Fibroblast of mammary gland (primary cell): ENCODE data around the gene PMP22.

ENCODE experiments used
- DNase-seq: peaks from one replicate; pipeline ENCODE4 v3.0.0-alpha.2; 2010; ENCODE audit warnings: low read depth
- H3K4me3 ChIP-seq: 2 replicates; pipeline ENCODE4 v1.5.1; 2011; ENCODE audit warnings: low read depth, mild to moderate bottlenecking, low read length, moderate library complexity; ENCODE audit not compliant: control insufficient read depth
- TF ChIP-seq, protein P1 (sequence below): conservative IDR thresholded peaks from 2 replicates; pipeline ENCODE4 v1.5.1; 2011; ENCODE audit warnings: low read depth, low read length, inconsistent platforms; ENCODE audit not compliant: control insufficient read depth, insufficient read depth

PMP22 gene

DNA sequence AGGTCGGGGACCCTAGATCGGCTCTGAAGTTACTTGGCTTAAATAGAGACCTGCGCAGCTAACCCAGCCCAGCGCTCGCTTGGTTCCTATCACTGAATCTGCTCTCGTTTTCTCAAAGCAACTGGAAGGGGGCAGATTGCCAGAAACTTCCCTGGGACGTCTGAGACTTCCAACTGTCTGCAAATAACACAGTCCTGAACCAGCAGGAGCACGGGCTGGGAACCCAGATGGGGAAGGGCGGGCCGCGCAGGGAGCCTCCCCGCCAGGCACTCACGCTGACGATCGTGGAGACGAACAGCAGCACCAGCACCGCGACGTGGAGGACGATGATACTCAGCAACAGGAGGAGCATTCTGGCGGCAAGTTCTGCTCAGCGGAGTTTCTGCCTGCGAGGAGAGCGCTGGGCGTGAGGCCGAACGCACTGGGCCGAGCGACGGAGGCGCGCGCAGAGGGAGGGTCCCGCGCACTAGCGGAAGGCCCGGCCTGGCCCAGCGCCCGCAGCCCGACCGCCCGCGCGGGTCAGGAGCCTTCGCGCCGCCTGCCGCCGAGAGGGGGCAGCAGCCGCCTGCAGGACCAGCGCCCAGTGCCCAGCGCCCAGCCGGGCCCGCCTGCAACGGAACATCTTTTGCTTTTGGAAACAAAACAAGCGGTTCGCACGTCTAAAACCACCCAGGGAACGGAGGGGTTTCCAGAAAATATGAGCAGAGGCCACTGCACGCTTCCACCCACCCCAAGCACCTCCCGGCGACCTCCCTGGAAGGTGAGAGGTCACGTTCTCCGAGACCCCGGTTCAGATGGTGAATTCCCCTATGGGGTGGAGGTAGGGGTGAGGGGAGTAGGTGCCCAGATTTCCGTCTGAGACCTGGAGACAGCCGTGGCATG is 4.5 kb downstream of the PMP22 start:
- TF ChIP-seq, protein P1, sequence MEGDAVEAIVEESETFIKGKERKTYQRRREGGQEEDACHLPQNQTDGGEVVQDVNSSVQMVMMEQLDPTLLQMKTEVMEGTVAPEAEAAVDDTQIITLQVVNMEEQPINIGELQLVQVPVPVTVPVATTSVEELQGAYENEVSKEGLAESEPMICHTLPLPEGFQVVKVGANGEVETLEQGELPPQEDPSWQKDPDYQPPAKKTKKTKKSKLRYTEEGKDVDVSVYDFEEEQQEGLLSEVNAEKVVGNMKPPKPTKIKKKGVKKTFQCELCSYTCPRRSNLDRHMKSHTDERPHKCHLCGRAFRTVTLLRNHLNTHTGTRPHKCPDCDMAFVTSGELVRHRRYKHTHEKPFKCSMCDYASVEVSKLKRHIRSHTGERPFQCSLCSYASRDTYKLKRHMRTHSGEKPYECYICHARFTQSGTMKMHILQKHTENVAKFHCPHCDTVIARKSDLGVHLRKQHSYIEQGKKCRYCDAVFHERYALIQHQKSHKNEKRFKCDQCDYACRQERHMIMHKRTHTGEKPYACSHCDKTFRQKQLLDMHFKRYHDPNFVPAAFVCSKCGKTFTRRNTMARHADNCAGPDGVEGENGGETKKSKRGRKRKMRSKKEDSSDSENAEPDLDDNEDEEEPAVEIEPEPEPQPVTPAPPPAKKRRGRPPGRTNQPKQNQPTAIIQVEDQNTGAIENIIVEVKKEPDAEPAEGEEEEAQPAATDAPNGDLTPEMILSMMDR: no peak
- DNase-seq: peak; percentile 92
- peak overlapping the region; percentile 76 for H3K4me3 ChIP-seq

DNA sequence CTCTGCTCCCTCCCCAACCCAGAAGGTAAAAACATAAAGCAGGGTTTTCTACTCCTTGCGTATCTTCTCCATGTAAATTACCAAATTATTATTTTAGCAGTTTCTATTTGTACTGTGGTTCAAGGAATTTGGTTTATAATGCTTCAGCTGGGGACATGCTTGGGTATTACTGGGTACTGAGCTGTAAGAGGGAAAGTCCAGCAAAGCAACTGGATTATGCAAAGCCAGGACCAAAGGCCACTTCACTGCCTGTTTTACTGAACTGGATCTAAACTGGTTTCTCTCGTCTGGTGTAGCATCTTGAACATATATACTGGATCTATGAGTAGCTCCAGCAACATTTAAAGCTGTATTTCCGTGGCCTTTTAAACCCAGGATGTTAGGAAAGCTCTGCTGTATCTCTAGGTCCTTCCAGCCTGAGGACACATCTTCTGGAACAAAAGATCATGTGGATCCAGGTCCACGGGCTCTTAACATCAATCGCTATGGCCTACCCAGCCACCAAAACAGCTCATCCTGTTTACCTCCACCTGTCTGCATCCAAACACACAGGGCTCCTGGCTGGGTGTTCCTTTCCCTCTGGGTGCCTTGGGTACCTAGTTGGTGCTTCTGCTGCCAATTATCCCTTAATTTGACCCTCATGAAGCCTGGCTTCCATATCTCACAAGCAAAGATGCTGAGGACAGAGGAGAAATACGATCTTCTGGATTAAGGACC is 7.2 kb downstream of the PMP22 start:
- no peak overlapping the region for H3K4me3 ChIP-seq
- TF ChIP-seq, protein P1: no peak
- no peak for DNase-seq

DNA sequence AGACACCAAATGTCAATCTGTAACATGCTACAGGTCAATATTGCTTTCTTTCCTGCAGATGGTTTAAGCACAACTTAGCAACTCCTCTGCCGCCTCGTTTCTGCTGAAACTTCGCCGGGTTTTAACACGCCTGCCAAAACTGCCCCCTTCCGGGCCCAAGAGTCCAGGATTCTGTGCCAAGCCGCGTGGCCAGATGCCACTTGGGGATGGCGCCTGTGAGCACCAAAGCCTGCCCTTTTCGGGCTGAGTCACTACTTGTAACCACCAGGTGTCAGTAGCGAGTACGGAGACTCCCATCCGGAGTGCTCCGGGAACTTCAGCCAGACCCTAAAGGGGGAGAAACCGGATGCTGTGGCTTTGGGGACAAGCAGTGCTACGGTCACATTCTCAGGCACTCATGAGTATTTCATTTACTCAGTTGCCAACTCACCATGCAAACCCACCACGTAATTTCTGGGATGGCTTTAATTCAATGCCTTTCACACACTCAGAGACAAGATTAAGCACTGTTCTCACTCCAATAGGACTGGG is 7.8 kb downstream of the PMP22 start:
- H3K4me3 ChIP-seq: no peak overlapping the region
- peak; percentile 84 for DNase-seq
- TF ChIP-seq, protein P1: peak; percentile 91

DNA sequence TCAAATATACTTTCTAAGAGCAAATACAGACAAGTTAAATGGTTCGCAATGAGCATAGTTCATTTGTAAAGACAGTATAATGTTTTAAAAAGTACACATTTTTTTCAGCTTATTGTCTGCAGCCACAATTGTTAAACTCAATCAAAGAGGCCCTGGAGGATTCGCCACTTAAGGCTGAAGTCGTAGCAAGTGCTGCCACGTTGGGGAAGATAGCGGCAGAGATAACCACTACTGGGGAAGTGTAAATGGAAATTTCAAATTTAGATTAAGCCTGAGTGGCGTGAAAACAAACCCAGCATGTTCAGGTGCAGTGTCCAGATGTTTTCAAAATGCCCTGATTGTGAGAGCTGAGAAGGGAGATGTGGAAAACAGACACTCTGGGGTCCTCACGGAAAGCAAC is 8.4 kb downstream of the PMP22 start:
- TF ChIP-seq, protein P1: no peak
- no peak overlapping the region for H3K4me3 ChIP-seq
- DNase-seq: no peak

DNA sequence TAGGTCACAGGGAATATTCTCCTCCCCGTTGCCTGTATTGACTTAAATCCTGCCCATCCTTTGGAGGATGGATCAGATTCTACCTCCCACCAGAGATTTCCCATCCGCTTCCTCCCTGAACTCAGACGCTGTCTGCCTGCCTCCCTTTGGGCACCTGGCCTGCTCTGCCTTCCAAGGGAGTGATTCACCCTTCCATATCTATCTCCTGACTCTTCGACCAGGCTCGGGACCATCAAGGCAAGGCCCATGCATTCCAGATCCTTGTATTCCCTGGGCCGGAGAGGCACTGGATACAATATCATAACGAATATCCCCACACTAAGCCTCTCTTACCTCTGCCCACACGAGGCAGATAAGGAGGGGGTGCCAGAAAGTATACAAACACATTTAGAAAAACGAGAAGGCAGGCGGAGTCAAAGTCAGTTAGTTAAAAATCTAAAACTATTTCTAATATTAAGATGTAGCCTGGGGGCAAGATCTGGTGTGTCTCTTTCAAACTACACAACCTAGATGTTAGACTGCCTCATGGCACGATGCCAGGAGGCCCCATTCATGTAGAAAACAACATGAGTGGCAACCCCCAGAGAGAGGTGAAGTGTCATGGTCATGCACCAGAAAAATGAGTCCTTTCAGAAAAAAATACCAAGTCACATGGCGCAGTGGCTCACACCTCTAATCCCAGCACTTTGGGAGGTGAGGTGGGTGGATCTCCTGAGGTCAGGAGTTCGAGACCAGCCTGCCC is 9.2 kb downstream of the PMP22 start:
- no peak overlapping the region for H3K4me3 ChIP-seq
- DNase-seq: peak; percentile 64
- TF ChIP-seq, protein P1: no peak

DNA sequence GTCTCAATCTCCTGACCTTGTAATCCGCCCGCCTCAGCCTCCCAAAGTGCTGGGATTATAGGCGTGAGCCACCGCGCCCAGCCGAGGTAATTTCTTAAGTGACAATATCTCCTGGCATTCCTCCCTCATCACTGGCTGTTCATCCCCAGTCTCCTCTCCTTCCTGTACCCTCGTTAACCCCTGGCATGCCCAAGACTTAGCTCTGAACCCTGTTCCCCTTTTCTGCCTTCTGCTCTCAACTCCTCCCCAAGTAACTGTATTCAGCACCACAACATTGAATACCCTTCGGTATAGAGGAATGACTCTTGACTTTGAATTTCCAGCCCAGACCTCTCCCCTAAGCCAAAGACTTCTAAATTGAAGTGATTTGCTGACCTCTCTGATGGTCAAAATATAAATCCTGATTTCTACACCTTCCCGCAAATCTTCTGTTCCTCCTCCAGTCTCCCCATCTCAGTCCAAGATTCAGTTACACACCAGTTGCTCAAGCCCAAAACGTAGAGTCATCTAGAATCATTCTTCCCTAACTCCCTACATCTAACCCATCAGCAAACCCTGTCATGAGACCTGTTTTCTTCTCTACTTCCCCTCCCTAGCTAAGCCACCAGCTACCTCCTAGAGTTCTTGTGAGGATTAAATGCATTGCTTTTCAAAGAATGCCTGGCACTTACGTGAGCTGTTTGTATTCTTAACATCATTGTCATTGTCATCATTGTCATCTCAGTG is 14.8 kb downstream of the PMP22 start:
- DNase-seq: no peak
- H3K4me3 ChIP-seq: no peak overlapping the region
- TF ChIP-seq, protein P1: no peak
